ENCODE results near the gene STK38.

The STK38 gene

GRCh38 chr6:36478051-36478526 lies 69.2 kb downstream of the STK38 start:
- H3K79me2 ChIP-seq (ENCODE audit: control insufficient read depth, low read length) = peaks cover 5% of the 10 kb centered on the region; the same call in 1 of the 2 replicates
- peaks cover 63% of the 10 kb centered on the region for H3K36me3 ChIP-seq (ENCODE audit: control insufficient read depth, low read length)
- H4K20me1 ChIP-seq (ENCODE audit: control insufficient read depth, insufficient read depth, low read depth, low read length) = no peaks in the 10 kb centered on the region
- H3F3A ChIP-seq (ENCODE audit: control insufficient read depth, insufficient read depth) = no peaks in the 10 kb centered on the region
- no peak overlapping the region for H3K27ac ChIP-seq (ENCODE audit: low read depth, low read length)
- H3K4me1 ChIP-seq (ENCODE audit: control insufficient read depth, low read length) = no peaks in the 10 kb centered on the region
- no peaks in the 10 kb centered on the region for H3K27me3 ChIP-seq (ENCODE audit: control insufficient read depth, low read length)
- no peak overlapping the region for H3K4me2 ChIP-seq (ENCODE audit: low read length)
- no peaks in the 10 kb centered on the region for H3K9me2 ChIP-seq (replicated peaks; ENCODE audit: control insufficient read depth, low read length)
- TF ChIP-seq EZH2phosphoT487 (IDR thresholded peaks at IDR 0.05; ENCODE audit: borderline replicate concordance, low read length) = no peak
- TF ChIP-seq, protein P1, sequence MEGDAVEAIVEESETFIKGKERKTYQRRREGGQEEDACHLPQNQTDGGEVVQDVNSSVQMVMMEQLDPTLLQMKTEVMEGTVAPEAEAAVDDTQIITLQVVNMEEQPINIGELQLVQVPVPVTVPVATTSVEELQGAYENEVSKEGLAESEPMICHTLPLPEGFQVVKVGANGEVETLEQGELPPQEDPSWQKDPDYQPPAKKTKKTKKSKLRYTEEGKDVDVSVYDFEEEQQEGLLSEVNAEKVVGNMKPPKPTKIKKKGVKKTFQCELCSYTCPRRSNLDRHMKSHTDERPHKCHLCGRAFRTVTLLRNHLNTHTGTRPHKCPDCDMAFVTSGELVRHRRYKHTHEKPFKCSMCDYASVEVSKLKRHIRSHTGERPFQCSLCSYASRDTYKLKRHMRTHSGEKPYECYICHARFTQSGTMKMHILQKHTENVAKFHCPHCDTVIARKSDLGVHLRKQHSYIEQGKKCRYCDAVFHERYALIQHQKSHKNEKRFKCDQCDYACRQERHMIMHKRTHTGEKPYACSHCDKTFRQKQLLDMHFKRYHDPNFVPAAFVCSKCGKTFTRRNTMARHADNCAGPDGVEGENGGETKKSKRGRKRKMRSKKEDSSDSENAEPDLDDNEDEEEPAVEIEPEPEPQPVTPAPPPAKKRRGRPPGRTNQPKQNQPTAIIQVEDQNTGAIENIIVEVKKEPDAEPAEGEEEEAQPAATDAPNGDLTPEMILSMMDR (IDR thresholded peaks at IDR 0.05; ENCODE audit: low read depth, low read length, poor library complexity, severe bottlenecking) = no peak
- H3K4me3 ChIP-seq (ENCODE audit: low read length) = no peak overlapping the region
- no peaks in the 10 kb centered on the region for H3K9me3 ChIP-seq (ENCODE audit: control insufficient read depth, insufficient read depth, low read length)

DNA sequence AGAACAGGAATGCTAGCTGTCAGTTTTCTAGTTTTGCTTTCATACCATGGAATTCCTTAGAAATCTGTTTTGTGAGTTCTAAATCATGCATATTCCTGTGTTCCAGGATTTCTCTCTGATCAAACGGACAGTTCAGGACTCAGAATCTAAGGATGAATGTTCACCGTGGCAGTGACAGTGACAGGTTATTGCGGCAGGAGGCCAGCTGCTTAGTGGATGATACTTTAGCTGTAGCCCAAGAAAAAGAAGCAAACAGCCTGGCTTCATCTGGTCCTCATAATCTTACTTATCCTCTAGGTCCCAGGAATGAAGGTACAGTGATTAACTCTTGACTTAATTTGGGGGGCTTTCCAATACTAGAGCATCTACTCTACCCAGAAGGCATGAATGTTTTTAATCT lies 77.3 kb downstream of the STK38 start:
- Histone ChIP-seq H3K79me2 (ENCODE audit: control insufficient read depth, low read length) (peaks cover 59% of the 10 kb centered on the region), H3K4me3 (ENCODE audit: low read length) (no peak overlapping the region), H3K9me3 (ENCODE audit: control insufficient read depth, insufficient read depth, low read length) (no peaks in the 10 kb centered on the region), H3K9me2 (replicated peaks; ENCODE audit: control insufficient read depth, low read length) (no peaks in the 10 kb centered on the region), H3K36me3 (ENCODE audit: control insufficient read depth, low read length) (peaks cover 29% of the 10 kb centered on the region), H3K4me2 (ENCODE audit: low read length) (no peak overlapping the region), H3K4me1 (ENCODE audit: control insufficient read depth, low read length) (no peaks in the 10 kb centered on the region), H3K27ac (ENCODE audit: low read depth, low read length) (no peak overlapping the region), H4K20me1 (ENCODE audit: control insufficient read depth, insufficient read depth, low read depth, low read length) (peaks cover 4% of the 10 kb centered on the region; the same call in 1 of the 2 replicates), H3K27me3 (ENCODE audit: control insufficient read depth, low read length) (no peaks in the 10 kb centered on the region), H3F3A (ENCODE audit: control insufficient read depth, insufficient read depth) (peaks cover 5% of the 10 kb centered on the region; the same call in 1 of the 2 replicates)
- TF ChIP-seq EZH2phosphoT487 (IDR thresholded peaks at IDR 0.05; ENCODE audit: borderline replicate concordance, low read length) = no peak
- TF ChIP-seq, protein P1 (IDR thresholded peaks at IDR 0.05; ENCODE audit: low read depth, low read length, poor library complexity, severe bottlenecking) = no peak

GRCh38 chr6:36469148-36469661 lies 78.1 kb downstream of the STK38 start:
- Histone ChIP-seq H3K9me2 (replicated peaks; ENCODE audit: control insufficient read depth, low read length) (no peaks in the 10 kb centered on the region), H3K79me2 (ENCODE audit: control insufficient read depth, low read length) (peaks cover 66% of the 10 kb centered on the region), H3K36me3 (ENCODE audit: control insufficient read depth, low read length) (peaks cover 25% of the 10 kb centered on the region), H3K4me2 (ENCODE audit: low read length) (no peak overlapping the region), H3K27ac (ENCODE audit: low read depth, low read length) (no peak overlapping the region), H3K27me3 (ENCODE audit: control insufficient read depth, low read length) (no peaks in the 10 kb centered on the region), H3F3A (ENCODE audit: control insufficient read depth, insufficient read depth) (peaks cover 5% of the 10 kb centered on the region; the same call in 1 of the 2 replicates), H3K9me3 (ENCODE audit: control insufficient read depth, insufficient read depth, low read length) (no peaks in the 10 kb centered on the region), H4K20me1 (ENCODE audit: control insufficient read depth, insufficient read depth, low read depth, low read length) (peaks cover 4% of the 10 kb centered on the region; the same call in 1 of the 2 replicates), H3K4me3 (ENCODE audit: low read length) (no peak overlapping the region), H3K4me1 (ENCODE audit: control insufficient read depth, low read length) (no peaks in the 10 kb centered on the region)
- TF ChIP-seq EZH2phosphoT487 (IDR thresholded peaks at IDR 0.05; ENCODE audit: borderline replicate concordance, low read length) = no peak
- TF ChIP-seq, protein P1 (IDR thresholded peaks at IDR 0.05; ENCODE audit: low read depth, low read length, poor library complexity, severe bottlenecking) = no peak
